ENCODE measurements around the gene ADARB2.

ADARB2 gene

DNA sequence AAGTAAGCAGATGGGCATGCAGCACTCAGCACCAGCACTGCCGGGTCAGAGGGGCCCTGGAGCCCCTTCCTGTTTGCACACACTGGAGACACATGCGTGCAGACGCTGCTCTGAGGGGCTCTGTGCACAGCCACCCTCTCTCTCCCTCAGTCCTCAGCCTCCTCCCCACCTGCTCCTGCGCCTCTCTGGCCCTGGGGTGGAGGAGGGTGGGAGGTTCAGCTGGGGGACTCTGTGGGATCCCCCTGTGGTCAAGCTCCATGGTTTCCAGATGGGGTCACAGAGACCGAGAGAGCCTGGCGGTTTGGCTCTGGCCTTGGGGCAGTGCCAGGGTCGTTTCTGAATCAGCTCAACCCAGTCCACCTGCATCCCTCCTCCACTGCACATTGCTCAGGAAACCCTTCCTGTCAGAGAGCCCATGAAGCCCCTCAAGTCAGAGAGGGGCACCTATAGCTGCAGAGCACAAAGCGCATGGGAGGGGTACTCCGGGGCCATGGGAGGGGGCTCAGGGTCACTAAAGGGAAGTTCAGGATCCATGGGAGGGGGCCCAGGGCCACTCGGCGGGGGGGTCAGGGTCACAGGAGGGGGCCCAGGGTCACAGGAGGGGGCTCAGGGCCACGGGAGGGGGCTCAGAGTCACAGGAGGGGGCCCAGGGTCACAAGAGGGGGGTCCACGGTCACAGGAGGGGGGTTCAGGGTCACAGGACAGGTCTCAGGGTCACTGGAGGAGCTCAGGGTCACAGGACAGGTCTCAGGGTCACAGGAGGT, 161.7 kb downstream of the ADARB2 start:
- TF ChIP-seq FOXP2 (optimal IDR thresholded peaks at IDR 0.05; ENCODE audit: borderline replicate concordance, extremely low read depth, extremely low read length, insufficient read depth) (no peak), TAF1 (IDR thresholded peaks at IDR 0.05; ENCODE audit: borderline replicate concordance, insufficient read depth, low read length) (no peak), POLR2AphosphoS5 (IDR thresholded peaks at IDR 0.05; ENCODE audit: low read depth, low read length) (no peak), SIN3A (IDR thresholded peaks at IDR 0.05; ENCODE audit: borderline replicate concordance, insufficient read depth, low read length) (no peak)
- TF ChIP-seq, protein P1, sequence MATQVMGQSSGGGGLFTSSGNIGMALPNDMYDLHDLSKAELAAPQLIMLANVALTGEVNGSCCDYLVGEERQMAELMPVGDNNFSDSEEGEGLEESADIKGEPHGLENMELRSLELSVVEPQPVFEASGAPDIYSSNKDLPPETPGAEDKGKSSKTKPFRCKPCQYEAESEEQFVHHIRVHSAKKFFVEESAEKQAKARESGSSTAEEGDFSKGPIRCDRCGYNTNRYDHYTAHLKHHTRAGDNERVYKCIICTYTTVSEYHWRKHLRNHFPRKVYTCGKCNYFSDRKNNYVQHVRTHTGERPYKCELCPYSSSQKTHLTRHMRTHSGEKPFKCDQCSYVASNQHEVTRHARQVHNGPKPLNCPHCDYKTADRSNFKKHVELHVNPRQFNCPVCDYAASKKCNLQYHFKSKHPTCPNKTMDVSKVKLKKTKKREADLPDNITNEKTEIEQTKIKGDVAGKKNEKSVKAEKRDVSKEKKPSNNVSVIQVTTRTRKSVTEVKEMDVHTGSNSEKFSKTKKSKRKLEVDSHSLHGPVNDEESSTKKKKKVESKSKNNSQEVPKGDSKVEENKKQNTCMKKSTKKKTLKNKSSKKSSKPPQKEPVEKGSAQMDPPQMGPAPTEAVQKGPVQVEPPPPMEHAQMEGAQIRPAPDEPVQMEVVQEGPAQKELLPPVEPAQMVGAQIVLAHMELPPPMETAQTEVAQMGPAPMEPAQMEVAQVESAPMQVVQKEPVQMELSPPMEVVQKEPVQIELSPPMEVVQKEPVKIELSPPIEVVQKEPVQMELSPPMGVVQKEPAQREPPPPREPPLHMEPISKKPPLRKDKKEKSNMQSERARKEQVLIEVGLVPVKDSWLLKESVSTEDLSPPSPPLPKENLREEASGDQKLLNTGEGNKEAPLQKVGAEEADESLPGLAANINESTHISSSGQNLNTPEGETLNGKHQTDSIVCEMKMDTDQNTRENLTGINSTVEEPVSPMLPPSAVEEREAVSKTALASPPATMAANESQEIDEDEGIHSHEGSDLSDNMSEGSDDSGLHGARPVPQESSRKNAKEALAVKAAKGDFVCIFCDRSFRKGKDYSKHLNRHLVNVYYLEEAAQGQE (IDR thresholded peaks at IDR 0.05; ENCODE audit: insufficient read depth in 1 of 2, low read depth in 2 of 2, low read length in 2 of 2) = no peak

DNA sequence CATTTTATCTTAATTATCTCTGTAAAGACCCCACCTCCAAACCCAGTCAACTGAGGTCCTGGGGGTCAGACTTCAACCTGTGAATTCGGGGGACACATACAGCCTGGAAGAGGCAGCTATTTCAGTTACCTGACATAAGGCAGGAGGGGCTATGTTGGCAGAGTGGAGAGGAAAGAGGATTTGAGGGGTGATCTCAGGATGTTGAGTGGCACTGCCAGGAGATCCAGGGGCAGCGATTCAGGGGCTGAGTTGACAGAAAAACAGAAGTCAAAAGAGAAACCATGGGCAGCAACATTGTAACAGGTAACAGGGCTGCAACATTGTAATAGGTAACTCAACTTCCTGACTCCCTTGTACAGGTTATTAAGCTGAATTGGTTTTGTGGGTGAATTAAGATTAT, 162.6 kb downstream of the ADARB2 start:
- TF ChIP-seq, protein P1 (IDR thresholded peaks at IDR 0.05; ENCODE audit: insufficient read depth in 1 of 2, low read depth in 2 of 2, low read length in 2 of 2) = no peak
- no peak for TF ChIP-seq TAF1 (IDR thresholded peaks at IDR 0.05; ENCODE audit: borderline replicate concordance, insufficient read depth, low read length)
- no peak for TF ChIP-seq FOXP2 (optimal IDR thresholded peaks at IDR 0.05; ENCODE audit: borderline replicate concordance, extremely low read depth, extremely low read length, insufficient read depth)
- TF ChIP-seq POLR2AphosphoS5 (IDR thresholded peaks at IDR 0.05; ENCODE audit: low read depth, low read length) = no peak
- no peak for TF ChIP-seq SIN3A (IDR thresholded peaks at IDR 0.05; ENCODE audit: borderline replicate concordance, insufficient read depth, low read length)

DNA sequence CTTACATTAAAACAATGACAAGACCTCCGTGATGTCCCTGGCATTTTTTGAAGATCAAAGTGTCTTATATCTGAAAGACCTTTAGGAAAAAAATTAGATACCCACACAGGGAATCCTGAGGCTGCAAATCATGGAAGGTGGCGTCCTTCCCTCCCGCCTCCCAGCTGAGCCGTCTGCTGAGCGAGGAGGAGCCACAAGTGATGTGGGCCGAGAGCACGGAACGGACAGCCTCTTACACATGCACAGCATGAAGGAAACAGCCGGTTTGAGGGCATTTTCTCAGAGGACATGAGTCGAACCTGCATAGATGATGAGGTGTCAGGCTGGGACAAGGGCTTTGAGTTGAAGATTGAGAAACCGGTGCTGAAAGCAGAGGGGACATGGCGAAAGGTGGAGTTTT, 163.3 kb downstream of the ADARB2 start:
- TF ChIP-seq, protein P1 (IDR thresholded peaks at IDR 0.05; ENCODE audit: insufficient read depth in 1 of 2, low read depth in 2 of 2, low read length in 2 of 2) = no peak
- TF ChIP-seq FOXP2 (optimal IDR thresholded peaks at IDR 0.05; ENCODE audit: borderline replicate concordance, extremely low read depth, extremely low read length, insufficient read depth) (no peak), SIN3A (IDR thresholded peaks at IDR 0.05; ENCODE audit: borderline replicate concordance, insufficient read depth, low read length) (no peak), TAF1 (IDR thresholded peaks at IDR 0.05; ENCODE audit: borderline replicate concordance, insufficient read depth, low read length) (no peak), POLR2AphosphoS5 (IDR thresholded peaks at IDR 0.05; ENCODE audit: low read depth, low read length) (no peak)

DNA sequence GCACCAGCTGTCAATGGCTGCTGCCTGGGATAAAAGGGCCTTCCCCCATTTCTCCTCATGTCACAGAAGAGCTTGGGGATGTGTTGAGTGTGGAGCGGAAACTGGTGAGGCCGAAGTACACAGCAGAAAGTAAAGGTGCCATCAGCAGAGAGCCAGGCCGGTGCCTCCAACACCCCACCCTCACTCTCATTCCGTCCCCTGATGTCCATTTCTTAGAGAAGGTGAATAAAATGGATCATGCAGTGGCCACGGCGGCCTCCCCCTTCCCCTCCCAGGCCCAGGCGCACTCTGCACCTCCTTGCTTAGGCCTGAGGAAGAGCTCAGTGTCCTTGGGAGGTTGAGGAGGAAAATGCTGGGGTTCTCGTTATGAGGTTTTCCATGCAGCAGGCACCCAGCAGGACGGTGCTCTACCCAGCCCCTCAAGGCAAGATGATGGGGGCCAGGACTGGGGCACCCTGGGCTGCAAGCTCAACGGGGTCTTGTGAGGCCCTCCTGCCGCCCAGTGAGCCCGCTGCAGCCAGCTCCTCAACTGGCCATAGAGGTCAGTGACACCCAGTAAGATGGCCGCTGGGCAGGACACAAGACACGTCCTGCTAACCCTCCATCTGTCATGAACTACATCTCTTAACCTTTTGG, 163.9 kb downstream of the ADARB2 start:
- no peak for TF ChIP-seq FOXP2 (optimal IDR thresholded peaks at IDR 0.05; ENCODE audit: borderline replicate concordance, extremely low read depth, extremely low read length, insufficient read depth)

DNA sequence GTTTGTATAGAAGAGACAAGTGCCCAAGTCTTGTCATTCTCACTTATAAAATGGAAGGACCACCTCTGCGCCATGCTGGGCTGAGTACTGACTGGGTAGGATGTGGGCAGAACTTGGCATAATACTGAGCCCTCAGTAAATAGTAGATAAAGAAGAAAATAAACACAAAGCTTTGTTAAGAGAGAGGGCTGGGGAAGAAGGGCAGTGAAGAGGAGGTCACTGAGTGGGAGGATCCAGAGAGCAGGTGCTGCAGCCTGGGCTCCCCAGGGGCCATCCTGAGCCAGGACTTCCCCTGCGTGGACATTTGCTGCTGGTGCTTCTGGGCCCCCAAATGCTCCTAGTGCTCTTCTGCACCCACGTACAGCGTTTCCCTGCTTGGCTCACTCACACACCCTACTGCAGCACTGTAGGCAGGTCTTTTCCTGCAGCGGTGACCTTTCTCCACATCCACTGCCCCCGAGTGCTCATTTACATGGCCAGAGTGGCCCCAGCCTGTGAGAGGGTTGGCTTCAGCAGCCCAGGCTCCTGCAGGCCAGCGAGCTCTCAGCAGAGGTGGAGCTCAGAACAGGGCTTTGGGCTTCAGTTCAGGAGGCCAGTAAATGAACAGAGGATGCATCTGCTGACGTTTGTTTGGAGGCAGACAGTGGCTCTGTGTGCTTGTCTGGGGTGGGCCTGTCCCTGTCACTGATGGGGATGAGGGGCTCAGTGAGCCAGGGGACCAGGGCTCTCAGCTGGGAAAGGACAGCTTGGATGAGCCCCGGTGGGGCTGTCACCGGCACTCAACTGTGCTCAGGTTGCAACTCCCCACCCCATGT, 164.6 kb downstream of the ADARB2 start:
- no peak for TF ChIP-seq TAF1 (IDR thresholded peaks at IDR 0.05; ENCODE audit: borderline replicate concordance, insufficient read depth, low read length)
- no peak for TF ChIP-seq POLR2AphosphoS5 (IDR thresholded peaks at IDR 0.05; ENCODE audit: low read depth, low read length)
- TF ChIP-seq, protein P1 (IDR thresholded peaks at IDR 0.05; ENCODE audit: insufficient read depth in 1 of 2, low read depth in 2 of 2, low read length in 2 of 2) = no peak
- TF ChIP-seq SIN3A (IDR thresholded peaks at IDR 0.05; ENCODE audit: borderline replicate concordance, insufficient read depth, low read length) = no peak
- no peak for TF ChIP-seq FOXP2 (optimal IDR thresholded peaks at IDR 0.05; ENCODE audit: borderline replicate concordance, extremely low read depth, extremely low read length, insufficient read depth)
